SHP77 treated with DMSO at 0.1 percent for 48 hours (cell line): ENCODE measurements around the gene MIEF1.

Experiments
- DNase-seq: peaks from one replicate; lab custom pipeline; 2025; lab: John Stamatoyannopoulos, UW

The MIEF1 gene

GRCh38 chr22:39558950-39559349 lies 56.9 kb downstream of the MIEF1 start:
- DNase-seq, result no peak

GRCh38 chr22:39559456-39560105 lies 57.5 kb downstream of the MIEF1 start:
- DNase-seq, result no peak

DNA sequence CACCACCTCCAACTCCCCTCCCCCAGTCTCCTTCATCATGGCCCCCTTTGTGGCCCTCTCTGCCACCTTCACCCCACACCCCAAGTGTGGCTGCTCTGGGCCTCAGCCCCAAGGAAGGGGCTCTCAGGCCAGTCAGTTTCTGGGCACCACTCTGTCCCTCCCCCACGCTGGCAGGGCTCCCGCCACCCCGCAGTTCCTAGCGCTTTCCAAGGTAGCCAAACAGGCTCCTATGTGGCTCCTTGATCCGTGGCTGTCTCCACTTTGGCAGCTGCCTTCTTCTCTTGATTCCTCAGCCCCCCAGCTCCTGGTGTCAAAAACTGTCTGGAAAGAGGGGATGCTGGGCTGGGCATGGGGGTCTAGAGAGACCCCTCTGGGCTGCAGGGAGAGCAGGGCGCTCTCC lies 58.0 kb downstream of the MIEF1 start:
- DNase-seq, result no peak

- DNase-seq, result no peak
Measured at GRCh38 chr22:39562839-39563489, 60.9 kb downstream of the MIEF1 start.

DNA sequence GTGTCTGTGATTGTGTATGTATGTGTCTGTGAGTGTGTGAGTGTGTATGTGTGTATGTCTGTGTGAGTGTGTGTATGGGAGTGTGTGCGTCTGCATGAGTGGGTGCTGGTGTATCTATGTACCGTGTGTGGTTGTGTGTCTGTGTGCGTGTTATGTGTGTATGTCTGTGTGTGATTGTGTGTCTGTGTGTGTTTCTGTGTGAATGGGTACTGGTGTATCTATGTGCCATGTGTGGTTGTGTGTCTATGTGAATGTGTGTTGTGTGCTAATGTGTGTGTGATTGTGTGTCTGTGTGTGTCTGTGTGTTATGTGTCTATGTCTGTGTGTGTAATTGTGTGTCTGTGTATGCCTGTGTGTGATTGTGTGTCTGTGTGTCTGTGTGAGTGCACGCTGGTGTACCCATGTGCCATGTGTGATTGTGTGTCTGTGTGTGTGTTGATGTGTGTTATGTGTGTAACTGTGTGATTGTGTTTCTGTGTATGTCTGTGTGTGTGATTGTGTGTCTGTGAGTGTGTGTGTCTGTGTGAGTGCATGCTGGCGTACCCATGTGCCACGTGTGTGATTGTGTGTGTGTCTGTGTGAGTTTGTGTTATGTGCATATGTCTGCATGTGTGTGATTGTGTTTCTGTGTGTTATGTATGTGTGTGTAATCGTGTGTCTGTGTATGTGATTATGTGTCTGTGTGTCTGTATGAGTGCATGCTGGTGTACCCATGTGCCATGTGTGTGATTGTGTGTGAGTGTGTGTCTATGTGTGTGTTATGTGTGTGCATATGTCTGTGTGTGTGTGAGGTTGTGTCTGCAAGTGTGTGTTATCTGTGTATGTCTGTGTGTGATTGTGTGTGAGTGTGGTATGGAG lies 61.7 kb downstream of the MIEF1 start:
- DNase-seq, result no peak

DNA sequence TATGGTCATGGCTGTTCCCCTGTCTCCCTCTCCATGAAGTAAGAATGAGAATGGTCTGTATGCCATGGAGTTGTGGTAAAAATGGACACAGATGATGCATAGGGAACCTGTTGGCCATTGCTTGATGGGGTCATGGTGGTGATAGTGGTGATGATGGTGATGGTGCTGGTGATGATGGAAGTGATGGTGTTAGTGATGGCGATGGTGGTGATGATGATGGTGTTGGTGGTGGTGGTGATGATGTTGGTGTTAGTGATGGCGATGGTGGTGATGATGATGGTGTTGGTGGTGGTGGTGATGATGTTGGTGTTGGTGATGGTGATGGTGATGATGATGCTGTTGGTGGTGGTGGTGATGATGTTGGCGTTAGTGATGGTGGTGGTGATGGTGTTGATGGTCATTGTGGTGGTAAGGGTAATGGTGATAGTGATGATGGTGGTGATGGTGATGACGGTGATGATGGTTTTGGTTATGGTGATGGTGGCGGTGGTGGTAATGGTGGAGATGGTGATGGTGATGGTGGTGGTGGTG lies 63.4 kb downstream of the MIEF1 start:
- no peak for DNase-seq

DNA sequence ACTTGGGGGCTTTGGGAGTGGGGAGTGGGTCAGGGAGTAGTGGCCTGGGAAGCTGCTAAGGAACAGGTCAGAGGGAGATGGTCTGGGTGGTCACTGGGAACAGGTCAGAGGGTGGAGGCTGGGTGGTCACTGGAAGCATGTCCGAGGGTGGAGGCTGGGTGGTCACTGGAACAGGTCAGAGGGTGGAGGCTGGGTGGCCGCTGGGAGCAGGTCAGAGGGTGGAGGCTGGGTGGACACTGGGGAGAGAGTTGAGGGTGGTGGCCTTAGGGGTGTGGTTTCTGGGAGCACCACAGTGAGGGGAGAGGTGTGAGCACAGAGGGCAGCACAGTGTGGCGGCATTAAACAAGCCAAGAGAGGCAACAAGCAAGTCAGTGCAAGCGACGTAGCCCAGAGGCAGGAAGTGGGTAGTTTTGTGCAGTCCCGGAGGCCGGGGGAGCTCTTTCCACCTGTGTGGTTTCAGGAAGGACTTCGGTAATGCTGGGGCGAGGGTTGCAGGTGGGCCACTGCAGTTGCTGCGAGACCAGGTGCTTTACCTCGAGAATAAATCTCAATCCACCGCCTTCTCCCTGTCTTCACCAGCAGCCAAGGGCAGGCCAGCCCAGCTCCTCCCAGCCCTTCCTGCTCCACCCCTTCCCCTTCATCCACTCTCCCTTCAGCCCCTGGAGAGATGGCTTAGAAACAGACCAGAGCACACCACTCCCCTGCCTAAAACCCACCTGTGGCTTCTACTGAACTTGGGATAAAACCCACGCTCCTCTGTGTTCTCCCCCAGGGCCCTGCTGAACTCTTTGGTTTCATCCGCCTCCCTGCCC lies 65.3 kb downstream of the MIEF1 start:
- no peak for DNase-seq
